EL (cell line): ENCODE measurements around the gene SHC3.

ENCODE experiments used
- DNase-seq: peaks from one replicate; pipeline ENCODE4 v3.0.0-alpha.2; 2016

Gene SHC3

GRCh38 chr9:89104821-89105220 lies 73.8 kb downstream of the SHC3 start:
- DNase-seq: no peak

DNA sequence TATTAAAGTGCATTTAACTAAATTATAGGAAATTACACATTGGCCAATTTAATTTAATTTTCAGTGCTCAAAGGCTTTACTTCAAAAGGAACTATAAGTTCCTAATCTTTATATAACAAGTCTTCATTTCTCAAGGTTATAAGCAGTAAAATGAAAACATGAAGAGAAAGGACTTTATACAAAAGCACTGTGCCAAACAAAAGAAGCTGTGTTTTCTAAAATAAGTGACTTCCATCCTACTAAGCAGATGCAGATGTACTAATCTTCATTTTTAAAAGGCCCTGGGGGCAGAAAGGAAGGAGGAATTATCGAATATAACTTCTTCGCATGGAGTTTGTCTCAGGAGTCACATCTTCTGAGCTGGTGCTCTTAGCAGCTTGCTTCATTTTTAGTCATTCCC lies 81.4 kb downstream of the SHC3 start:
- no peak for DNase-seq

GRCh38 chr9:89096807-89097206 lies 81.8 kb downstream of the SHC3 start:
- DNase-seq: no peak

- DNase-seq: peak; percentile 4
Observed at GRCh38 chr9:89095761-89096528, 82.7 kb downstream of the SHC3 start.

- DNase-seq: no peak
Observed at GRCh38 chr9:89093201-89093975, 85.2 kb downstream of the SHC3 start.

- no peak for DNase-seq
Observed at GRCh38 chr9:89089176-89089575, 89.4 kb downstream of the SHC3 start.

DNA sequence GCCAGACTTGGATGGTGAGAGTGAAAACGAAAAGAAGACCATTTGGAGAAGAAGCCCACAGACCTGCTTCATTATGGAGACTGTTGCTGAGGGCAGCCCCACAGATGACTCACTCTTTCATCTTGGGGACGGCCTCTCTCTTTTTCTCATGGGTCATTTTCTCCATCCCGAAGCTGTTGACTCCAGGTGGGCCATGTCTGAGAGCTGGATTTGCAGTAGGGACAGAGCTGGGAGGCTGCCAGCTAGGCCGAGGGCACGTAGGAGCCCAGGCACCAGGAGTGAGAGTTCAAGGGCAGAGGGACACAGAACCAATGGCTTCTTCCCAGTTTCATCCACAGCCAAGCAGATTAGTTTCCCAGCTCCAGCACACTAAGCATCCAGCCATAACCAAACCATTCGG lies 95.0 kb downstream of the SHC3 start:
- no peak for DNase-seq

DNA sequence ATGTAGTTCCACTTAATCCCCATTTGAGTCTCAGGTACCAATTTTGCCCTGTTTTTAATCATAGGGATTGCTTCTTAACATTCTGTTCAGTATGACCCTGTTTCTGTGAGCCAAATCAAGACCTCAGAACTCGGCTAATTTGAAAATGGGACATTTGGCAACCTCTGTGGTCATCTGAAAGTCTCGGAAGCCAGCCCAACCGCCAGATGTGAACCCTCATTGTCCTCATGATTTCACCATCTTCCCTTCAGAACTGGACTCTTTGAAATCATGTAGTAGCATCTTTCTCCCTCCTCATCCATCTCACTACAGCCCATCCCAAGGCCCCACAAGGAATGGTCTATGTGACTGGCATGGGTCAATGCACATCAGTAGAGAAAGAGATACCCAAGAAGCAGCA lies 98.4 kb downstream of the SHC3 start:
- no peak for DNase-seq

- DNase-seq: no peak
Observed at GRCh38 chr9:89079391-89079790, 99.2 kb downstream of the SHC3 start.

DNA sequence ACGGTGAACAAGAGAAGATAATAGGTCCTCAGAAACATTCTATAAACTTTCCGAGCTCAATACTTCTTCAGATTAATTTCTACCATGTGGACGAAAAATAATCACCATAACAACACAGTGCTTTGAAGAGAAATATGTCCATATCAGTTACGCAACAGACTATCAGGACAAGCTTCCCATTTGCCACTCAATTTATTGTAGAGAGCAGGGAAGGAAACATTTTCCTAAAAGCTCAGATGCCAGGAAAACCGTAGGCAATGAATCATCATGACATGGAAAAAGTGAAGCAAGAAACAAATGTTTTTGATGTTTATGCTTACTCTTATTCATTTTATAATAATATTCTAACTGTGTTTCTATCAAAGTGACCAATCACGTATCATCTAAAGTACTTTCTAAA lies 99.8 kb downstream of the SHC3 start:
- peak; percentile 18 for DNase-seq

DNA sequence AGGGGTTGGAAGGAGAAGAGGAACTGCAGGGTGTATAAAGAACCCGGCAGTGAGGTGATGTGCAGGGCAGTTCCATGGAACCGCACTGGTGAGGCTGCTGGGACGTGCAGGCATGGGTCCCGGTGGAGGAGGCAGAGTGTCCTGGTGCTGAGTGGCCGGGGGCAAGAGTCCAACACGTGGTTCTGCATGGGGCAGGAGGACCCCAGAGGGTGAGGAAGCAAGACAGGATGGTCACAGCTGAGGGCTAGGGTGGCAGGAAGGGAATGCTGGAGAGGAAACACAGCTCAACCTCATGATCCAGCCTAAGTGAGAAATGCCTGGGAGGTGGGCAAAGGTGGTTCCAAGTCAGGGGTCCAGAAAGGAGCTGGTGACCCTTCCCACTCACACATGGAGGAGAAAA lies 100.2 kb downstream of the SHC3 start:
- no peak for DNase-seq

DNA sequence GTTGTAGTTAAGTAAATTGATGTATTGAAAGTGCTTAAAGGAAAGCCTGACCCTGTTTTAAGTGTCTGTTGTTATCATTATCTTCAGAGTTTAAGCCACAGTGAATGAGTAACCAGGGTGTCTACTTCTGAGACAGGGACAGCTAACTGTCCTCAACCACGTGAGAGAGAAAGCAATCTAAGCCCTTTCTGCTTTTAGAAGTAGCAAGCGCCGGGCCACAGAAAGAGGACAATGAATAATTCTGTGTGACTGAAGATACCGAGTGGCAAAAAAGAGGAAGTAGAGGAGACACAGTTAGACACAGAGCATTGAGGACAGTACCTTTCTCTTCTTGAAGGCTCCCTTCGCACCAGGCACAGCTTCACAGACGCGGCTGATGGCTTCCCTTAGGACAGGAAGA lies 101.1 kb downstream of the SHC3 start:
- no peak for DNase-seq

- DNase-seq: no peak
Observed at GRCh38 chr9:89073397-89073796, 105.2 kb downstream of the SHC3 start.

GRCh38 chr9:89071591-89071990 lies 107.0 kb downstream of the SHC3 start:
- no peak for DNase-seq

- DNase-seq: no peak
Observed at GRCh38 chr9:89066835-89067234, 111.8 kb downstream of the SHC3 start.

DNA sequence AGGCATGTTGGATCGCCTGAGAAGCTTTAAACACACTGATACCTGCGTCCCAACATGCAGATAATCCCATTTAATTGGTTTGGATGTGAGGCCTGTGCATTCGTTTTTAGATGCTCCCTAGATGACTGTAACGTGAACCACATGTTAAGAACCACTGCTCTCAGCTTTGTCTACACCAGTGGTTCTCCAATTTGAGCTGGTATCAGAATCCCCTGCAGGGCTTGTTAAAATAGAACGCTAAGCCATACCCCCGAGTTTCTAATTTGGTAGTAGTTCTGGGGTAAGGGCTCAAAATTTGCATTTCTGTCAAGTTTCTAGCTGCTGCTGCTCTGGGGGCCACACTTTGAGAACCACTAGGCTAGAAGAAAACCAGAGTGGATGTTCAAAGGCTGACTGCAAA lies 112.7 kb downstream of the SHC3 start:
- no peak for DNase-seq

- DNase-seq: no peak
Observed at GRCh38 chr9:89060790-89061189, 117.8 kb downstream of the SHC3 start.

- no peak for DNase-seq
Observed at GRCh38 chr9:89059925-89060506, 118.6 kb downstream of the SHC3 start.

DNA sequence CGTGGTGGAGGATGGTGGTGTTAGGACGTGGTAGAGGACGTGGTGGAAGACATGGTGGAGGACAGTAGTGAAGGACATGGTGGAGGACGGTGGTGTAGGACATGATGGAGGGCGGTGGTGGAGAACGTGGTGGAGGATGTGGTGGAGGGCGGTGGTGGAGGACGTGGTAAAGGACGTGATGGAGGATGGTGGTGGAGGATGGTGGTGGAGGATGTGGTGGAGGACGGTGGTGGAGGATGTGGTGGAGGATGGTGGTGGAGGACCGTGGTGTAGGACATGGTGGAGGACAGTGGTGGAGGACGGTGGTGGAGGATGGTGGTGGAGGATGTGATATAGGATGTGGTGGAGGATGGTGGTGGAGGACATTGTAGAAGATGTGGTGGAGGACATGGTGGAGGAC lies 119.7 kb downstream of the SHC3 start:
- no peak for DNase-seq

GRCh38 chr9:89054865-89055495 lies 123.6 kb downstream of the SHC3 start:
- DNase-seq: no peak

GRCh38 chr9:89053301-89053700 lies 125.3 kb downstream of the SHC3 start:
- DNase-seq: no peak

DNA sequence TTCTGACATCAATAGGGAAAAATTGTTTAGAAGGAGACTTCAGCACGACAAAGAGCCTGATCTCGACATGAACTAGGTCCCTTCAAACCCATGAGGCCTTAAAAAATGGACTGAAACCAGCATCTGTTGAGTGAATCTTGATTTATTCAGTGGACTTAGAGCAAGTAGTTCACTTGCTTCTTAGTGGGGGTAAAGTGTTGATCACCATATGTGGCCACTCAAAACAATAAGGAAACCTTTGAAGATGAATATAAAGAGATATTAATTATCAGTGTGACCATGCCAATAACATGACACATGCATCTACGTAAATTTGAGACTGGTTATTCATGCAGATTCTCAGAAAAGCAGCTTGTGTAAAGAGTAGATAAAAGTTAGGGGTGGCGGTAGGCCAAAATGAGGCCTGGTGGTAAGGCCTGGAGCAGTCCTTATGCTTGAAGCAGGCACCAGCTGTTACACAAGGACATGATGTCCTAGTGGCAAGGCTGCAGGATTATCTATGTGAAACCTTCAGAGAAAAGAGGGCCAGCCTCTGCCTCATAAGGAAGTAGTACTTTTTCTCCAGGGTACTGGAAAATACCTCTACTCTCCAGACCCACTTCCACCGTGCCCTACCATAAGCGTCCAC lies 126.0 kb downstream of the SHC3 start:
- DNase-seq: no peak

DNA sequence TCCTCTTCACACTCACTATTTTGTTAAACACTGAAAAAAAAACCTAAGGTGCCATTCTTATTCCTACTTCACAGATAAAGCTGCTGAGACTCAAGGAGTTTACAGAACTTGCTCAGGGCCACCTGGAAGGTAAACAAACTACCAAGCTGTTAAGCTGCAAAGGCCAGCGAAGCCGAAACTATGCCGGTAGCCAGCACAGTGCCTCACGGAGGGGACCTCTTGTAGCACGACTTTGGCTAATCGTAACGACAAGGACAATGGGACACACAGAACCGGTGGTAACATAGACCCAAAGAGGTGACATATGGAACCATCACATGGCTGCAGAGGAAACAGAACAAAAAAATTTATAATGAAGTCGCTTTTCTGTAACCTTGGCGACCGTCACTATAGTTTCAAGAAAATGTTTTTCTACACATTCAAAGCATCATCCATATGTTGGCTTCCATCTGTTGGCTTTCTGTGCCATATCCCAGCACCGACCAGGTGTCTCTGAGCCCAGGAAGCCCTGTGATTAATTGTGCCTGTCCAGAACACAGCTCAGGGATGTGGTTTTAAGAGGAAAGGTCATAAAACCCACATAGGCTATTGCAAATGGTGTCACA lies 127.1 kb downstream of the SHC3 start:
- no peak for DNase-seq
